Panc1 (cell line): ENCODE results near the gene RMRP. TPM values are rescaled to one million over a fixed set of nuclear protein-coding genes. Genes with fewer than 3 reads are reported as not detected.

ENCODE experiments used
- ATAC-seq: fragments of 200-7000 bp; cut with Tn5 transposase; 2 replicates; pipeline ENCODE4 v1.9.1; 2020; ENCODE audit warnings: mild to moderate bottlenecking, moderate library complexity
- BruUV-seq: library from RNA; stranded (reverse); fragments of 400-500 nt; replicated peaks from 2 replicates; lab custom pipeline; 2021; lab: Mats Ljungman, UMichigan
- CTCF ChIA-PET: fragments of 300-600 bp; sonication (Branson Sonifier 250); formaldehyde crosslinking; loops from one replicate; lab custom pipeline; 2022; ENCODE audit warnings: antibody characterized with exemption; lab: Charles Lee
- POLR2A ChIA-PET: fragments of 300-600 bp; sonication (Branson Sonifier 250); formaldehyde crosslinking; loops from one replicate; lab custom pipeline; 2022; ENCODE audit warnings: antibody characterized with exemption; lab: Charles Lee
- DNase-seq: peaks from one replicate; pipeline ENCODE4 v3.0.0-alpha.2; 2010; ENCODE audit warnings: low read depth, low spot score
- H3K27ac ChIP-seq: 2 replicates; pipeline ENCODE4 v1.5.1; 2011; ENCODE audit warnings: mild to moderate bottlenecking, low read length, inconsistent platforms
- H3K27me3 ChIP-seq: fragments of 200-500 bp; sonication (Bioruptor generic); 2 replicates; pipeline ENCODE4 v1.6.0; 2014; ENCODE audit warnings: low read length, inconsistent platforms; ENCODE audit not compliant: control insufficient read depth, insufficient read depth
- H3K36me3 ChIP-seq: fragments of 200-500 bp; sonication (Bioruptor generic); 2 replicates; pipeline ENCODE4 v1.5.1; 2014; ENCODE audit warnings: inconsistent platforms, mild to moderate bottlenecking, low read length, moderate library complexity; ENCODE audit not compliant: control insufficient read depth, insufficient read depth
- H3K4me1 ChIP-seq: 2 replicates; pipeline ENCODE4 v1.5.1; 2011; ENCODE audit warnings: inconsistent platforms, mild to moderate bottlenecking, low read length, moderate library complexity; ENCODE audit not compliant: control insufficient read depth, insufficient read depth
- H3K4me3 ChIP-seq, 2 experiments: 2 replicates each; pipeline ENCODE4 v1.5.1; 2011 to 2012; ENCODE audit warnings: low read depth in 2 of 2, low read length in 2 of 2, mild to moderate bottlenecking in 2 of 2, inconsistent platforms in 1 of 2, moderate library complexity in 1 of 2
- H3K9me3 ChIP-seq: fragments of 200-500 bp; sonication (Bioruptor generic); 2 replicates; pipeline ENCODE4 v1.5.1; 2014; ENCODE audit warnings: low read depth, mild to moderate bottlenecking, inconsistent platforms, low read length, moderate library complexity; ENCODE audit not compliant: control insufficient read depth, insufficient read depth
- CTCF ChIP-seq: fragments of 450-650 bp; IDR thresholded peaks from 2 replicates; pipeline ENCODE4 v1.5.1; 2017; ENCODE audit warnings: mild to moderate bottlenecking
- POLR2AphosphoS5 ChIP-seq: IDR thresholded peaks from 2 replicates; pipeline ENCODE4 v1.6.1; 2012; ENCODE audit warnings: mild to moderate bottlenecking, low read depth, low read length, moderate library complexity
- REST ChIP-seq, 2 experiments: IDR thresholded peaks; 2 replicates each; pipeline ENCODE4 v1.6.1; 2011 to 2012; ENCODE audit warnings: low read depth in 2 of 2, control low read depth in 1 of 2, low read length in 1 of 2, mild to moderate bottlenecking in 1 of 2, moderate library complexity in 1 of 2; ENCODE audit not compliant: insufficient read depth in 1 of 2
- SIN3A ChIP-seq: IDR thresholded peaks from 2 replicates; pipeline ENCODE4 v1.6.1; 2012; ENCODE audit warnings: low read depth, mild to moderate bottlenecking, low read length, moderate library complexity, borderline replicate concordance; ENCODE audit not compliant: insufficient read depth
- TCF7L2 ChIP-seq: IDR thresholded peaks from 2 replicates; pipeline ENCODE4 v1.6.1; 2011; ENCODE audit warnings: mild to moderate bottlenecking, low read depth, low read length, inconsistent platforms
- in situ Hi-C: cut with HindIII; loops from 2 replicates; pipeline ENCODE4 v1.10.0; 2016; ENCODE audit warnings: low sequenced_read_pairs, low pct_unique_long_range_greater_than_20kb
- intact Hi-C: fragments of 100-400 bp; cut with micrococcal nuclease; formaldehyde crosslinking; loops from one replicate; pipeline ENCODE4 v1.10.0; 2022; ENCODE audit not compliant: unreplicated experiment
- total RNA-seq: library from RNA; stranded (reverse); gene quantifications from one replicate; pipeline ENCODE4 v1.2.1, GENCODE V29; 2021; ENCODE audit not compliant: unreplicated experiment

Gene RMRP
- total RNA-seq, 1 experiment from 2014 or later, result 29,896 TPM

GRCh38 chr9:35691757-35692301 is 34.0 kb upstream of the RMRP start:
- Histone ChIP-seq H3K27me3 (no peaks in the 10 kb centered on the region), H3K4me3 (peak overlapping the region in 1 of 2 experiments; percentile 89; a peak in 1 of 4 replicates), H3K9me3 (no peaks in the 10 kb centered on the region), H3K27ac (peak overlapping the region; percentile 85), H3K4me1 (peaks cover 29% of the 10 kb centered on the region), H3K36me3 (peaks cover 9% of the 10 kb centered on the region; the same call in 1 of the 2 replicates)
- intact Hi-C loops, result loop anchor here (5.0 kb wide), 1 partner anchor 35 kb away; the partner anchor contains the start of genes CCDC107 and RMRP
- in situ Hi-C loops, result no loop called here
- DNase-seq (no peak), ATAC-seq (no peak)
- BruUV-seq, result no TSS peak
- ChIA-PET CTCF (interaction anchor here (0.6 to 1.6 kb wide), 2 partner anchors 38 to 39 kb away, joined by 3 to 6 read pairs; no protein-coding TSS in a partner anchor), POLR2A (interaction anchor here (1.5 kb wide), 1 partner anchor 31 kb away, joined by 6 read pairs; no protein-coding TSS in a partner anchor)
- TF ChIP-seq TCF7L2 (no peak), SIN3A (no peak), POLR2AphosphoS5 (no peak), CTCF (no peak), REST (IDR thresholded peaks at IDR 0.05; ENCODE audit: insufficient read depth in 1 of 2, low read depth in 2 of 2, low read length in 1 of 2) (no peak)

GRCh38 chr9:35691334-35691650 is 33.5 kb upstream of the RMRP start:
- H3K4me3 ChIP-seq, result peak overlapping the region; percentile 71 to 89
- H3K36me3 ChIP-seq, result peaks cover 10% of the 10 kb centered on the region; the same call in 1 of the 2 replicates
- BruUV-seq, result TSS peak; percentile 95
- peak; percentile 40 for ATAC-seq
- H3K27ac ChIP-seq, result peak overlapping the region; percentile 85
- ChIA-PET POLR2A (interaction anchor here (0.8 to 1.5 kb wide), 3 partner anchors 14 to 264 kb away, joined by 6 to 13 read pairs (median 8); no protein-coding TSS in a partner anchor), CTCF (interaction anchor here (0.6 to 1.8 kb wide), 4 partner anchors 30 to 47 kb away, joined by 3 to 6 read pairs (median 5); no protein-coding TSS in a partner anchor)
- DNase-seq, result no peak
- in situ Hi-C loops, result no loop called here
- no peaks in the 10 kb centered on the region for H3K9me3 ChIP-seq
- H3K4me1 ChIP-seq, result peaks cover 31% of the 10 kb centered on the region
- H3K27me3 ChIP-seq, result no peaks in the 10 kb centered on the region
- intact Hi-C loops, result loop anchor here (5.0 kb wide), 1 partner anchor 34 kb away; the partner anchor contains the start of genes CCDC107 and RMRP
- TF ChIP-seq TCF7L2 (no peak), REST (IDR thresholded peaks at IDR 0.05; ENCODE audit: insufficient read depth in 1 of 2, low read depth in 2 of 2, low read length in 1 of 2) (no peak), CTCF (no peak), POLR2AphosphoS5 (no peak), SIN3A (no peak)
